IMR-90 (cell line): ENCODE measurements around the gene SPINT4.

Experiments
- CEBPB ChIP-seq: IDR thresholded peaks from 2 replicates; pipeline ENCODE4 v1.6.1; 2012; ENCODE audit warnings: low read depth, low read length, improper control_type of control experiment
- CHD1 ChIP-seq: IDR thresholded peaks from 2 replicates; pipeline ENCODE4 v1.6.1; 2012; ENCODE audit warnings: low read depth, low read length, improper control_type of control experiment
- MAZ ChIP-seq: IDR thresholded peaks from 2 replicates; pipeline ENCODE4 v1.6.1; 2012; ENCODE audit warnings: low read depth, mild to moderate bottlenecking, low read length, improper control_type of control experiment, moderate library complexity, borderline replicate concordance
- MXI1 ChIP-seq: IDR thresholded peaks from 2 replicates; pipeline ENCODE4 v1.6.1; 2012; ENCODE audit warnings: low read depth, mild to moderate bottlenecking, low read length, moderate library complexity, borderline replicate concordance
- NFE2L2 ChIP-seq: fragments of 150-350 bp; IDR thresholded peaks from 2 replicates; pipeline ENCODE4 v1.6.1; 2016; ENCODE audit warnings: low read depth, mild to moderate bottlenecking, low read length
- POLR2A ChIP-seq: IDR thresholded peaks from 2 replicates; pipeline ENCODE4 v1.6.1; 2012; ENCODE audit warnings: mild to moderate bottlenecking, low read depth, low read length
- RAD21 ChIP-seq: IDR thresholded peaks from 2 replicates; pipeline ENCODE4 v1.6.1; 2012; ENCODE audit warnings: low read length, improper control_type of control experiment
- RFX5 ChIP-seq: IDR thresholded peaks from 2 replicates; pipeline ENCODE4 v1.8.0; 2012; ENCODE audit warnings: low read depth, mild to moderate bottlenecking, low read length, moderate library complexity
- TF ChIP-seq, protein P1 (sequence below): conservative IDR thresholded peaks from 2 replicates; pipeline ENCODE4 v1.5.1; 2012; ENCODE audit warnings: mild to moderate bottlenecking, low read depth, low read length, improper control_type of control experiment
- TF ChIP-seq, protein P2 (sequence below): fragments of 150-350 bp; IDR thresholded peaks from 2 replicates; pipeline ENCODE4 v1.6.1; 2016; ENCODE audit warnings: low read depth, mild to moderate bottlenecking, low read length, moderate library complexity, borderline replicate concordance

DNA sequence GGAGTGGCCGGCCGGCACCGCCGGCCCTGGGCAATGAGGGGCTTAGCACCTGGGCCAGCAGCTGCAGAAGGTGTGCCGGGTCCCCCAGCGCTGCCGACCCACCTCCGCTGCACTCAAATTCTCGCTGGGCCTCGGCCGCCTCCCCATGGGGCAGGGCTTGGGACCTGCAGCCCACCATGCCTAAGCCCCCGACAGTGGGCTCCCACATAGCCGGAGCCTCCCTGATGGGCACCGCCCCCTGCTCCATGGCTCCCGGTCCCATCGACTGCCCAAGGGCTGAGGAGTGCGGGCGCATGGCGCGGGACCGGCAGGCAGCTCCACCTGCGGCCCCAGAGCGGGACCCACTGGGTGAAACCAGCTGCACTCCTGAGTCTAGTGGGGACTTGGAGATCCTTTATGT is 13.8 kb downstream of the SPINT4 start:
- TF ChIP-seq, protein P1, sequence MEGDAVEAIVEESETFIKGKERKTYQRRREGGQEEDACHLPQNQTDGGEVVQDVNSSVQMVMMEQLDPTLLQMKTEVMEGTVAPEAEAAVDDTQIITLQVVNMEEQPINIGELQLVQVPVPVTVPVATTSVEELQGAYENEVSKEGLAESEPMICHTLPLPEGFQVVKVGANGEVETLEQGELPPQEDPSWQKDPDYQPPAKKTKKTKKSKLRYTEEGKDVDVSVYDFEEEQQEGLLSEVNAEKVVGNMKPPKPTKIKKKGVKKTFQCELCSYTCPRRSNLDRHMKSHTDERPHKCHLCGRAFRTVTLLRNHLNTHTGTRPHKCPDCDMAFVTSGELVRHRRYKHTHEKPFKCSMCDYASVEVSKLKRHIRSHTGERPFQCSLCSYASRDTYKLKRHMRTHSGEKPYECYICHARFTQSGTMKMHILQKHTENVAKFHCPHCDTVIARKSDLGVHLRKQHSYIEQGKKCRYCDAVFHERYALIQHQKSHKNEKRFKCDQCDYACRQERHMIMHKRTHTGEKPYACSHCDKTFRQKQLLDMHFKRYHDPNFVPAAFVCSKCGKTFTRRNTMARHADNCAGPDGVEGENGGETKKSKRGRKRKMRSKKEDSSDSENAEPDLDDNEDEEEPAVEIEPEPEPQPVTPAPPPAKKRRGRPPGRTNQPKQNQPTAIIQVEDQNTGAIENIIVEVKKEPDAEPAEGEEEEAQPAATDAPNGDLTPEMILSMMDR: no peak
- TF ChIP-seq POLR2A (no peak), RFX5 (no peak), CHD1 (no peak), CEBPB (no peak), MXI1 (no peak), MAZ (no peak), NFE2L2 (no peak), RAD21 (no peak)
- TF ChIP-seq, protein P2, sequence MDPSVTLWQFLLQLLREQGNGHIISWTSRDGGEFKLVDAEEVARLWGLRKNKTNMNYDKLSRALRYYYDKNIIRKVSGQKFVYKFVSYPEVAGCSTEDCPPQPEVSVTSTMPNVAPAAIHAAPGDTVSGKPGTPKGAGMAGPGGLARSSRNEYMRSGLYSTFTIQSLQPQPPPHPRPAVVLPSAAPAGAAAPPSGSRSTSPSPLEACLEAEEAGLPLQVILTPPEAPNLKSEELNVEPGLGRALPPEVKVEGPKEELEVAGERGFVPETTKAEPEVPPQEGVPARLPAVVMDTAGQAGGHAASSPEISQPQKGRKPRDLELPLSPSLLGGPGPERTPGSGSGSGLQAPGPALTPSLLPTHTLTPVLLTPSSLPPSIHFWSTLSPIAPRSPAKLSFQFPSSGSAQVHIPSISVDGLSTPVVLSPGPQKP: no peak
